ENCODE results near the gene IGFBP1. TPM values are rescaled to one million over a fixed set of nuclear protein-coding genes. Genes with fewer than 3 reads are reported as not detected.
"Not testable (repeated sequence)": the region's sequence is repeated elsewhere in the genome, so short reads cannot be mapped to it uniquely, and the experiment has no call there.

The IGFBP1 gene
- total RNA-seq, 2 donors from 2014 or later = not detected

GRCh38 chr7:45938626-45939302, 50.5 kb downstream of the IGFBP1 start:
- no peaks in the 10 kb centered on the region for H3K9me3 ChIP-seq
- H3K27me3 ChIP-seq (replicated peaks; ENCODE audit: insufficient read depth) = no peaks in the 10 kb centered on the region
- no peak overlapping the region for H3K4me3 ChIP-seq
- ATAC-seq (ENCODE audit: insufficient number of reproducible peaks, low FRiP score, low read depth) = no peak
- TF ChIP-seq, protein P1, sequence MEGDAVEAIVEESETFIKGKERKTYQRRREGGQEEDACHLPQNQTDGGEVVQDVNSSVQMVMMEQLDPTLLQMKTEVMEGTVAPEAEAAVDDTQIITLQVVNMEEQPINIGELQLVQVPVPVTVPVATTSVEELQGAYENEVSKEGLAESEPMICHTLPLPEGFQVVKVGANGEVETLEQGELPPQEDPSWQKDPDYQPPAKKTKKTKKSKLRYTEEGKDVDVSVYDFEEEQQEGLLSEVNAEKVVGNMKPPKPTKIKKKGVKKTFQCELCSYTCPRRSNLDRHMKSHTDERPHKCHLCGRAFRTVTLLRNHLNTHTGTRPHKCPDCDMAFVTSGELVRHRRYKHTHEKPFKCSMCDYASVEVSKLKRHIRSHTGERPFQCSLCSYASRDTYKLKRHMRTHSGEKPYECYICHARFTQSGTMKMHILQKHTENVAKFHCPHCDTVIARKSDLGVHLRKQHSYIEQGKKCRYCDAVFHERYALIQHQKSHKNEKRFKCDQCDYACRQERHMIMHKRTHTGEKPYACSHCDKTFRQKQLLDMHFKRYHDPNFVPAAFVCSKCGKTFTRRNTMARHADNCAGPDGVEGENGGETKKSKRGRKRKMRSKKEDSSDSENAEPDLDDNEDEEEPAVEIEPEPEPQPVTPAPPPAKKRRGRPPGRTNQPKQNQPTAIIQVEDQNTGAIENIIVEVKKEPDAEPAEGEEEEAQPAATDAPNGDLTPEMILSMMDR (IDR thresholded peaks at IDR 0.05) = no peak
- H3K36me3 ChIP-seq = no peaks in the 10 kb centered on the region
- H3K27ac ChIP-seq = no peak overlapping the region
- no peaks in the 10 kb centered on the region for H3K4me1 ChIP-seq (ENCODE audit: control insufficient read depth in 1 of 2, low read depth in 2 of 2)
- DNase-seq (ENCODE audit: low spot score) = no peak

DNA sequence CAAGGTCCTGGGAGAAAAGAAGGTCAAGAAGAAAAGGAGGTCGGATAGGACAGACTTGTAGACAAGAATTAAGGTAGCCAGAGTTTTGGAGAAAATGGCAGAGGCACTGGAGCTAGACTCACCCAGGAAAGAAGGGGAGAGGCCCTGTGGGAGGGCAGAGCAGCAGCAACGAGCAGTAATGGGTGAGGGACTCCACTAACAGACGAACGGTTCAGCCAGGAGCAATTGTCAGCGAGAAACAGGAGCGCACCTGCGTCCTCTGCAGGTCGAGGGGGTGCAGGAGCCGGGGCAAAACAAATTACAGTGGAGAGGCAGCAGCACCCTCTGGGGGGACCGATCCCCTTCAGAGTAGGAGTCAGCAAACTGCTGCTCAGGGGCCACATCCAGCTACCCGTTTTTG, 51.3 kb downstream of the IGFBP1 start:
- H3K9me3 ChIP-seq = no peaks in the 10 kb centered on the region
- ATAC-seq (ENCODE audit: insufficient number of reproducible peaks, low FRiP score, low read depth) (no peak), DNase-seq (ENCODE audit: low spot score) (no peak)
- no peaks in the 10 kb centered on the region for H3K27me3 ChIP-seq (replicated peaks; ENCODE audit: insufficient read depth)
- H3K36me3 ChIP-seq = no peaks in the 10 kb centered on the region
- TF ChIP-seq, protein P1 (IDR thresholded peaks at IDR 0.05) = no peak
- H3K27ac ChIP-seq = no peak overlapping the region
- no peaks in the 10 kb centered on the region for H3K4me1 ChIP-seq (ENCODE audit: control insufficient read depth in 1 of 2, low read depth in 2 of 2)
- no peak overlapping the region for H3K4me3 ChIP-seq

GRCh38 chr7:45940237-45940781, 52.0 kb downstream of the IGFBP1 start:
- ATAC-seq (ENCODE audit: insufficient number of reproducible peaks, low FRiP score, low read depth); H3K4me3 ChIP-seq: not testable (repeated sequence)

GRCh38 chr7:45940939-45941338, 52.7 kb downstream of the IGFBP1 start:
- TF ChIP-seq, protein P1 (IDR thresholded peaks at IDR 0.05) = no peak
- no peaks in the 10 kb centered on the region for H3K4me1 ChIP-seq (ENCODE audit: control insufficient read depth in 1 of 2, low read depth in 2 of 2)
- no peak overlapping the region for H3K4me3 ChIP-seq
- H3K9me3 ChIP-seq = no peaks in the 10 kb centered on the region
- DNase-seq (ENCODE audit: low spot score) (no peak), ATAC-seq (ENCODE audit: insufficient number of reproducible peaks, low FRiP score, low read depth) (no peak)
- no peaks in the 10 kb centered on the region for H3K36me3 ChIP-seq
- no peaks in the 10 kb centered on the region for H3K27me3 ChIP-seq (replicated peaks; ENCODE audit: insufficient read depth)
- no peak overlapping the region for H3K27ac ChIP-seq

More at GRCh38 chr7:45940237-45940781, 52.0 kb downstream of the IGFBP1 start:
- H3K27ac ChIP-seq; H3K9me3 ChIP-seq; H3K4me1 ChIP-seq (ENCODE audit: control insufficient read depth in 1 of 2, low read depth in 2 of 2); H3K36me3 ChIP-seq; H3K27me3 ChIP-seq (replicated peaks; ENCODE audit: insufficient read depth); DNase-seq (ENCODE audit: low spot score): not testable (repeated sequence)

Other genes with a start within 250 kb of the IGFBP1 start
- not detected for gene CCDC201, start 15.4 kb upstream of the IGFBP1 start, total RNA-seq
- 1,000 to 10,000 TPM in 1 of 2 donors, 100 to 1,000 TPM in 1; 884 to 1,323 TPM for gene IGFBP3, start 32.8 kb downstream of the IGFBP1 start, total RNA-seq